HL-60 (cell line): ENCODE results near the gene TCF15.

Source experiments
- DNase-seq, 2 experiments: peaks; one replicate each; pipeline ENCODE4 v3.0.0-alpha.2; 2010 to 2020; ENCODE audit warnings: low read depth in 1 of 2, low spot score in 1 of 2
- H3K27ac ChIP-seq: fragments of 250-450 bp; sonication (Bioruptor Pico); replicated peaks from 2 replicates; pipeline ENCODE4 v1.5.1; 2020; ENCODE audit warnings: mild to moderate bottlenecking, moderate library complexity
- H3K27me3 ChIP-seq: fragments of 250-450 bp; sonication (Bioruptor Pico); 2 replicates; pipeline ENCODE4 v1.5.1; 2021; ENCODE audit warnings: mild to moderate bottlenecking, moderate library complexity; ENCODE audit not compliant: insufficient read depth, poor library complexity, severe bottlenecking
- H3K4me3 ChIP-seq: replicated peaks from 2 replicates; pipeline ENCODE4 v1.5.1; 2011; ENCODE audit warnings: mild to moderate bottlenecking, control low read depth, low read length; ENCODE audit not compliant: insufficient read depth
- GABPA ChIP-seq: IDR thresholded peaks from 2 replicates; pipeline ENCODE4 v1.6.1; 2012; ENCODE audit warnings: low read depth
- POLR2AphosphoS5 ChIP-seq: IDR thresholded peaks from 2 replicates; pipeline ENCODE4 v1.6.1; 2012; ENCODE audit warnings: low read depth
- SPI1 ChIP-seq: IDR thresholded peaks from 2 replicates; pipeline ENCODE4 v1.6.1; 2012; ENCODE audit warnings: low read depth, mild to moderate bottlenecking, borderline replicate concordance
- TF ChIP-seq, protein P1 (sequence below): IDR thresholded peaks from one replicate; pipeline ENCODE4 v1.5.1; 2011; ENCODE audit warnings: low read length, control low read depth, inconsistent platforms; ENCODE audit not compliant: insufficient read depth
- TF ChIP-seq, protein P2 (sequence below): IDR thresholded peaks from 2 replicates; pipeline ENCODE4 v1.6.1; 2012; ENCODE audit warnings: low read depth; ENCODE audit not compliant: insufficient replicate concordance

The TCF15 gene

DNA sequence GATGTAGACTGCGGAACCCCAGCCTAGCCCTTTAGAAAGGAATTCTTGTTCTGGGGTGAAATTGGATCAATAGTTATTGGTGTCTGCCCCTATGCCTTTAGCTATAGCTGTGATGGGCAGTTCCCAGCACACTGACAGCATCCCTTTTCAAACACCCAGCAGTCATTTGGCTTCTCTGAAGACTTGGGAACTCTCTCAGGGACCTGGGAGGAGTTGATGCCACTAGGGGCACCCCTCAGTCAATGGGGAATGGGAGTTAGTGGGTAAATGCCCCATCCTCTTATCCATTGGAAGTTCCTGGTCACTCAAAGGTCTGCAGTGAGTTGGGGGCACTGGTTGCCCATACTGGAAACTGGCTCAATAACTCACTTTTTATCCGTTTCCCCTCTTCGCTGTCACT is 34.9 kb downstream of the TCF15 start:
- peaks cover 12% of the 10 kb centered on the region for H3K27me3 ChIP-seq
- no peak for TF ChIP-seq GABPA
- TF ChIP-seq, protein P1, sequence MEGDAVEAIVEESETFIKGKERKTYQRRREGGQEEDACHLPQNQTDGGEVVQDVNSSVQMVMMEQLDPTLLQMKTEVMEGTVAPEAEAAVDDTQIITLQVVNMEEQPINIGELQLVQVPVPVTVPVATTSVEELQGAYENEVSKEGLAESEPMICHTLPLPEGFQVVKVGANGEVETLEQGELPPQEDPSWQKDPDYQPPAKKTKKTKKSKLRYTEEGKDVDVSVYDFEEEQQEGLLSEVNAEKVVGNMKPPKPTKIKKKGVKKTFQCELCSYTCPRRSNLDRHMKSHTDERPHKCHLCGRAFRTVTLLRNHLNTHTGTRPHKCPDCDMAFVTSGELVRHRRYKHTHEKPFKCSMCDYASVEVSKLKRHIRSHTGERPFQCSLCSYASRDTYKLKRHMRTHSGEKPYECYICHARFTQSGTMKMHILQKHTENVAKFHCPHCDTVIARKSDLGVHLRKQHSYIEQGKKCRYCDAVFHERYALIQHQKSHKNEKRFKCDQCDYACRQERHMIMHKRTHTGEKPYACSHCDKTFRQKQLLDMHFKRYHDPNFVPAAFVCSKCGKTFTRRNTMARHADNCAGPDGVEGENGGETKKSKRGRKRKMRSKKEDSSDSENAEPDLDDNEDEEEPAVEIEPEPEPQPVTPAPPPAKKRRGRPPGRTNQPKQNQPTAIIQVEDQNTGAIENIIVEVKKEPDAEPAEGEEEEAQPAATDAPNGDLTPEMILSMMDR = no peak
- TF ChIP-seq, protein P2, sequence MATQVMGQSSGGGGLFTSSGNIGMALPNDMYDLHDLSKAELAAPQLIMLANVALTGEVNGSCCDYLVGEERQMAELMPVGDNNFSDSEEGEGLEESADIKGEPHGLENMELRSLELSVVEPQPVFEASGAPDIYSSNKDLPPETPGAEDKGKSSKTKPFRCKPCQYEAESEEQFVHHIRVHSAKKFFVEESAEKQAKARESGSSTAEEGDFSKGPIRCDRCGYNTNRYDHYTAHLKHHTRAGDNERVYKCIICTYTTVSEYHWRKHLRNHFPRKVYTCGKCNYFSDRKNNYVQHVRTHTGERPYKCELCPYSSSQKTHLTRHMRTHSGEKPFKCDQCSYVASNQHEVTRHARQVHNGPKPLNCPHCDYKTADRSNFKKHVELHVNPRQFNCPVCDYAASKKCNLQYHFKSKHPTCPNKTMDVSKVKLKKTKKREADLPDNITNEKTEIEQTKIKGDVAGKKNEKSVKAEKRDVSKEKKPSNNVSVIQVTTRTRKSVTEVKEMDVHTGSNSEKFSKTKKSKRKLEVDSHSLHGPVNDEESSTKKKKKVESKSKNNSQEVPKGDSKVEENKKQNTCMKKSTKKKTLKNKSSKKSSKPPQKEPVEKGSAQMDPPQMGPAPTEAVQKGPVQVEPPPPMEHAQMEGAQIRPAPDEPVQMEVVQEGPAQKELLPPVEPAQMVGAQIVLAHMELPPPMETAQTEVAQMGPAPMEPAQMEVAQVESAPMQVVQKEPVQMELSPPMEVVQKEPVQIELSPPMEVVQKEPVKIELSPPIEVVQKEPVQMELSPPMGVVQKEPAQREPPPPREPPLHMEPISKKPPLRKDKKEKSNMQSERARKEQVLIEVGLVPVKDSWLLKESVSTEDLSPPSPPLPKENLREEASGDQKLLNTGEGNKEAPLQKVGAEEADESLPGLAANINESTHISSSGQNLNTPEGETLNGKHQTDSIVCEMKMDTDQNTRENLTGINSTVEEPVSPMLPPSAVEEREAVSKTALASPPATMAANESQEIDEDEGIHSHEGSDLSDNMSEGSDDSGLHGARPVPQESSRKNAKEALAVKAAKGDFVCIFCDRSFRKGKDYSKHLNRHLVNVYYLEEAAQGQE = no peak
- no peak for TF ChIP-seq SPI1
- TF ChIP-seq POLR2AphosphoS5 = no peak

DNA sequence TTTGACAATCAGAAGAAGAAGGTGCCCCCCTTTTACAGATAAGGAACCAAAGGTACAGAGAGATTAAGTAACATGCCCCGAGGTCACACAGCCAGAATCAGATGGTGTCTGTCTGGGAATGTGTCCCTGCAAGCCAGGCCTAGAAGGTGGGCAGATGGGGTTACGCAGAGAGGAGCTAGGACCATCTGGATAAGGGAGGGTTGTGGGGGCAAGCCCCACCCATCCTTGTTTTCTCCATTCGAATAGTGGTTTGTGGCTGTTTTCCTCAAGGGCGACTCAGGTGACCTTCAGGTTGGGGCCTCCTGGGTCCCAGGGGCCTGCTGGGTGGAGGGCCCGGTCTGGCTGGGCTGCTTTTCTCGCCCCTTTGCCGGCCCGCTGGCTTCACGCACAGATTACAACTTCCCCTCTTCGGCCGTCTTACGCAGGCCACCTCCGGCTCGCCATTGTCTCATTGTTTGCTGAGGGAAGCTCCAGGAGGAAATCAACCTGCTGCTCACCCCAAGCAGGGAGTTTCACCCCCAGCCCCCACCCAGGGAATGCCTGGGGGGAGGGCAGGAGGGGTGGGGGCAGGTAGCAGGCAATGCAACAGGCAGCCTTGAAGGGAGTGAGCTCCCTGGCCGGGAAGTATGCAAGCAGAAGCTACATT is 35.7 kb downstream of the TCF15 start:
- DNase-seq = no peak
- Histone ChIP-seq H3K27me3 (peaks cover 20% of the 10 kb centered on the region), H3K27ac (no peak overlapping the region), H3K4me3 (no peak overlapping the region)
- TF ChIP-seq GABPA (no peak), SPI1 (no peak), POLR2AphosphoS5 (no peak)
- TF ChIP-seq, protein P2 = no peak
- TF ChIP-seq, protein P1 = no peak

More for the DNA sequence above, 34.9 kb downstream of the TCF15 start:
- Histone ChIP-seq H3K27ac (no peak overlapping the region), H3K4me3 (no peak overlapping the region)
- no peak for DNase-seq

DNA sequence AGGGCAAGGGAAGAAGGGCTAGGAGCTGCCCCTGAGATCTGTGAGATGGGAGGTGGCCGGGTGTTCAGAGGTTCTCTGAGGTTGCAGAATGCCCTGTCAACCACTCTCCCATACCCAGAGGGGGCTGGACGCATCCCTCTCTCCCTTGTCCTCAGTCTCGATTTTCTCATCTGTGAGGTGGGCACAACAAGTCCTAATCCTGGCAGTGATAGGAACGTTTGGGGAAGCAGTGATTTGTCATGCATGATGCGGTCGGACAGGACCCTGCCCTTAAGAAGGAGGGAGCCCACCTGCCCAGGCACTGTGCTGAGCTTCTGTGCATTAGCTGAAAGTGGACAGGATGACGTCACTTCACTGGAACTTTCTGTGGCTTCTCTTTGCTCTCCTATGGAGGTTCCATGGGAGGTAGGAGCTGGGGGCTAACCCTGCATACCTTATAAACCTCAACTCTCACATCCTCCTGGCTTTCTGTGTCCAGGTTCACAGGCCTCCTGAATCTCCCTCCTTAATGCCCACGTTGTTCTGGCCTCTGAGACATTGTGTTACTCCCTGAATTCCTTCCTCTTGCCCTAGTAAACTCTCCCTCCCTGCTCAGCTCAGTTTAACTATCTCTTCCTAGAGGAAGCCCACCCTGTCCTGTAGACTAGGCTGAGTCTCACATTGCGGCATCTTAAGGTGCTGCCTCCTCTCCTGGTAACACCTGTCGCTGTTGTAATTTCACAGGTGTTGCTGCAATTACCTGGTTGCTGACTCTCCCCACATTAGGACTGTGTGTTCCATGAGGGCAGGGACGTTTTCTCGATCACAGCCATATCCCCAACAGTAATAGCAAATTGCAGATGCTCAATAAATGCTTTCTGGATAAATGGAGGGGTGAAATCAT is 36.5 kb downstream of the TCF15 start:
- TF ChIP-seq, protein P1 = no peak
- TF ChIP-seq POLR2AphosphoS5 = no peak
- TF ChIP-seq GABPA = no peak
- TF ChIP-seq, protein P2 = no peak
- TF ChIP-seq SPI1 = no peak
- DNase-seq = no peak
- Histone ChIP-seq H3K27me3 (peaks cover 22% of the 10 kb centered on the region), H3K4me3 (no peak overlapping the region), H3K27ac (no peak overlapping the region)
